GM10266 (cell line): Measurements from ENCODE around the gene ITGA5.

ENCODE experiments used
- DNase-seq: peaks from one replicate; pipeline ENCODE4 v3.0.0; 2012; ENCODE audit errors: extremely low spot score
- TF ChIP-seq, protein P1 (sequence below): IDR thresholded peaks from 2 replicates; pipeline ENCODE4 v1.5.1; 2012; ENCODE audit warnings: mild to moderate bottlenecking, low read depth; ENCODE audit not compliant: control insufficient read depth, insufficient read depth; ENCODE audit errors: missing control alignments

Gene ITGA5

DNA sequence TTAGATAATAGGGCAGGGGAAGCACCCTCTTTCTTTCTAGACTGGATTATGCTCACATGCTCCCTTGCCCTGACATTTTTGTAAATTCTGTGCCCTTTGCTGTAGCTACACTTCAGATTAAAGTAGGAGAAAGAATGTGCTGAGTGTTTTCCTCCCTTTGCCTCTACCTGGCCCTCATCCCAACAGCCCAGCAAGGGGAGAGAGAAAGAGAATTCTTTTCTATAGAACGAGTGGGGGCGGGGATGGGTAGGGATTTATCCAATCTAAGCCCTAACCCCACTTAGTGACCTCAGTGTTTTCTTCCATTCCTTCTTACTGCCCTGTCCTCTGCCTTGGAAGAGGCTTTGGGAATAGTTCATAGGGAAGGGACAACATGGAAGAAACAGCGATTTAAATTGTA, 68.3 kb downstream of the ITGA5 start:
- no peak for DNase-seq
- TF ChIP-seq, protein P1, sequence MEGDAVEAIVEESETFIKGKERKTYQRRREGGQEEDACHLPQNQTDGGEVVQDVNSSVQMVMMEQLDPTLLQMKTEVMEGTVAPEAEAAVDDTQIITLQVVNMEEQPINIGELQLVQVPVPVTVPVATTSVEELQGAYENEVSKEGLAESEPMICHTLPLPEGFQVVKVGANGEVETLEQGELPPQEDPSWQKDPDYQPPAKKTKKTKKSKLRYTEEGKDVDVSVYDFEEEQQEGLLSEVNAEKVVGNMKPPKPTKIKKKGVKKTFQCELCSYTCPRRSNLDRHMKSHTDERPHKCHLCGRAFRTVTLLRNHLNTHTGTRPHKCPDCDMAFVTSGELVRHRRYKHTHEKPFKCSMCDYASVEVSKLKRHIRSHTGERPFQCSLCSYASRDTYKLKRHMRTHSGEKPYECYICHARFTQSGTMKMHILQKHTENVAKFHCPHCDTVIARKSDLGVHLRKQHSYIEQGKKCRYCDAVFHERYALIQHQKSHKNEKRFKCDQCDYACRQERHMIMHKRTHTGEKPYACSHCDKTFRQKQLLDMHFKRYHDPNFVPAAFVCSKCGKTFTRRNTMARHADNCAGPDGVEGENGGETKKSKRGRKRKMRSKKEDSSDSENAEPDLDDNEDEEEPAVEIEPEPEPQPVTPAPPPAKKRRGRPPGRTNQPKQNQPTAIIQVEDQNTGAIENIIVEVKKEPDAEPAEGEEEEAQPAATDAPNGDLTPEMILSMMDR: no peak

GRCh38 chr12:54349679-54350078, 69.4 kb downstream of the ITGA5 start:
- TF ChIP-seq, protein P1: no peak

GRCh38 chr12:54349036-54349435, 70.0 kb downstream of the ITGA5 start:
- TF ChIP-seq, protein P1: no peak
- no peak for DNase-seq

More at GRCh38 chr12:54349679-54350078, 69.4 kb downstream of the ITGA5 start:
- DNase-seq: no peak
